Measurements from ENCODE around the gene KAZN. TPM values are rescaled to one million over a fixed set of nuclear protein-coding genes. Genes with fewer than 3 reads are reported as not detected.

Gene KAZN
- total RNA-seq, 2 experiments from 2014 or later, result 0.30 to 0.42 TPM

DNA sequence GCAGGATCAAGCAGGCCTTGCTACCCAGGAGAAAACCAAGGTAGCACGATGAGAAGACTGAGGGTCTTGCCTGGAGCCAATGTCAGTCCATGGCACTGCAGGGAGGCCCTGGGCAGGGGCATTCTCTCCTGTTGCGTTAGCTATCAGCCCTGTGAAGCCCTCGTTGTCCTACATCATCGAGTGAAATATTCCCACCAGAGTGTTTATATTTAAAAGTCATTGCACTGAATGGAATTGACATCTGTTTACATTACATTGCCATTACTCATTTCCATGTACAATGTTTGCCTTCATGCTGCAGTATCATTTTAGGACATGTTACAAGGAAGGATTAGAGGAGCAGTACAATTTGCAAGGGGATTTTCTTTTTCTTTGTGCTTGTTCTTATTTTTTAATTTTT, 243.9 kb downstream of the KAZN start:
- POLR2A ChIA-PET, result no interaction called here
- CTCF ChIA-PET, result no interaction called here

GRCh38 chr1:14842891-14843290, 244.4 kb downstream of the KAZN start:
- CTCF ChIA-PET, result no interaction called here
- POLR2A ChIA-PET, result no interaction called here

GRCh38 chr1:14843525-14843924, 245.0 kb downstream of the KAZN start:
- ChIA-PET CTCF (no interaction called here), POLR2A (no interaction called here)

GRCh38 chr1:14844356-14844755, 245.9 kb downstream of the KAZN start:
- POLR2A ChIA-PET, result no interaction called here
- CTCF ChIA-PET, result no interaction called here

DNA sequence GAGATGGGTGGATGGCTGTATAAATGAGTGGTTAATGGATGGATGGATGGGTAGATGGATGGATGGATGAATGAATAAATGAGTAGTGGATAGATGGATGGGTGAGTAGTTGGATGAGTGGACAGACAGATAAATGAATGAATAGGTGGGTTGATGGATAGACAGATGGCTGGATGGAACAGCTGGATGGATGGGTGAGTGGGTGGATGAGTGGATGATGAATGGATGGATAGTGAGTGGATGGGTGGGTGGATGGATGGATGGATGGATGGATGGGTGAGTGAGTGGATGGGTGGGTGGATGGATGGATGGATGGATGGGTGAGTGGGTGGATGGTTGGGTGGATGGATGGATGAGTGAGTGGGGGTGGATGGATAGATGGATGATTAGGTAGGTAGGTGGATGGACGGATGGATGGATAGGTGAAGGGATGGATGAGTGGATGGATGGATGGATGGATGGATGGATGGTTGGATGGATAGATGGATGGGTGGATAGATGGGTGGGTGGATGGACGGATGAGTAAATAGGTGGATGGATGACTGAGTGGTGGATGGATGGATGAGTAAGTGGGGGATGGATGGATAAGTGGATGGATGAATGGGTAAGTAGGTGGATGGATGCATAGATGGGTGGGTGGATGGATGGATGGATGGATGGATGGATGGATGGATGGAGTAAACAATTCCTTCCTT, 246.6 kb downstream of the KAZN start:
- ChIA-PET CTCF (no interaction called here), POLR2A (no interaction called here)

GRCh38 chr1:14845851-14846250, 247.4 kb downstream of the KAZN start:
- POLR2A ChIA-PET, result no interaction called here
- CTCF ChIA-PET, result no interaction called here

GRCh38 chr1:14846688-14847087, 248.2 kb downstream of the KAZN start:
- ChIA-PET CTCF (no interaction called here), POLR2A (no interaction called here)

GRCh38 chr1:14848203-14848602, 249.7 kb downstream of the KAZN start:
- POLR2A ChIA-PET, result no interaction called here
- CTCF ChIA-PET, result no interaction called here

DNA sequence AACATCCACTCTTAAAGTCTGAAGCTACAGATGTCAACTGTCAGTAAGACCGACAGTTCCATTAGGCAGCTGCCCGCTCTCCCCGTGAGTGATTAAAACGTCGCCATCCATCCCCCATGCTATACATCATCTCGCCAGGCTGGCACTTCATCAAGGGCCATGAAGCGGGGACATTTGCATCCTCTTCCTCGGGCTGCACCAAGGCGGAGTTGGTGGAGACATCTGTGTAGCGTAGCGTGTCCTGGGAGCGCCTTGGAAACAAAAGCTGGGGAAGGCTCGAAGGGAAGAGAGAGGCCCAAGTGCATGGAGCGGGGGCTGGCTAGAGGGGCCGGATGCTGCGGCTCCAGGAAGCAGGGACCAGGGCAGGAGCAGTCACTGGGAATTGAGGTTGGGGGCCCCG, 250.1 kb downstream of the KAZN start:
- ChIA-PET POLR2A (no interaction called here), CTCF (no interaction called here)

DNA sequence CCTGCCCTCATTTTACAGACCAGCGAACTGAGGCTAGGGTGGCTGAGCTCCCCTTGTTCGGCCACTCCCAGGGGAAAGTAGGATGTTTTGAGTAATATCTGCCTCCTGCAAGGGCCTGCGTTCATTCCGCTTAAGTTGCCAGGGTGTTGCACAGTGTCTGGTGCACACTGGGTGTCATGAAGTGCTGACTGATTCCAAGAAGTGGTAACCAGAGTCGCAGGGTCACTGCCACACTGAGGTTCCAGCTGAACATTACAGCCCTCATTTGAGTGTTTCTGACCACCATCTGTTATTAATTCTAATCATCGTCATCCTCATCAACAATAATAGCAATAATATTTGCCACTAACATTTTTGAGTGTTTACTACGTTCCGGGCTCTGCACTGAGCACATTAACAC, 250.6 kb downstream of the KAZN start:
- ChIA-PET CTCF (no interaction called here), POLR2A (no interaction called here)

DNA sequence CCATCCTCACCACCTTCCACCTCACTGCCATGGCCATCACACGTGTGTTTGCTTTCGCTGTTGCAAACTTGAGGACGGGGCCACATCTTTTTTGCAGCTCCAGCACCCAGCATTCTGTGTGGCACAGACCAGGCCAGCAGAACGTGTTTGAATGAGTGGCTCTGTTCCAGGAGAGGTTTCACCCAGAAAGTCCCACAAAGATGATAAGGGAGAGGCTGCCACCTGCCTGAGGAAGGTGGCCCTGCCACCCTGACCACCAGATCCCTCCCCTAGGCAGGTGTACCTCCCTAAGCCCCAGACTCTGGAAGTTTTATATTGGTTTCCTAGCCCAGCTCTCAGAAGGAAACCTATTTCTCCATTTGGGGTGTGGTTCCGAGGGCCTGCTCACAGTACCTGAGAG, 252.1 kb downstream of the KAZN start:
- ChIA-PET POLR2A (no interaction called here), CTCF (no interaction called here)

DNA sequence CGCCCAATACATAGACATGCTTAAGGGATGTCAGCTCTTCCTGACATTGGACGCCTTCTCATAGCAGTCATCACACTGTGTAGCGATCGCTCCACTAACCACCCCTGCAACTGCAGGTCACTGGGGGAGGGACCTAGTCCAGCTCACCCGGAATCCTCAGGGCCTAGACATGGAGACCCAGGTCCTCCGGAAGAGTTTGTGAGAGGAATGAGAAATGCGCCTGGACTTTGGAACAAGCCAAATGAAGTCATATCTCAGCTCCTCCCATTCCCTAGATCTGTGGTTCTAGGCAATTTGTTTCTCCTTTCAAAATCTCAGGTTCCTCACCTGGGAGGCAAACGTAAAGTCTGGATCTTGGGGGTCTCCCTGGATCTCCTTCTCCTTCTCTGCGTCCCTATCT, 253.3 kb downstream of the KAZN start:
- CTCF ChIA-PET, result no interaction called here
- POLR2A ChIA-PET, result no interaction called here

- POLR2A ChIA-PET, result no interaction called here
- CTCF ChIA-PET, result no interaction called here
Observed at GRCh38 chr1:14852291-14852690, 253.8 kb downstream of the KAZN start.

- ChIA-PET POLR2A (no interaction called here), CTCF (no interaction called here)
Observed at GRCh38 chr1:14853518-14853917, 255.0 kb downstream of the KAZN start.

GRCh38 chr1:14855268-14855667, 256.8 kb downstream of the KAZN start:
- ChIA-PET POLR2A (no interaction called here), CTCF (no interaction called here)

- POLR2A ChIA-PET, result no interaction called here
- CTCF ChIA-PET, result no interaction called here
Observed at GRCh38 chr1:14855801-14856200, 257.3 kb downstream of the KAZN start.

- POLR2A ChIA-PET, result no interaction called here
- CTCF ChIA-PET, result no interaction called here
Observed at GRCh38 chr1:14857436-14858195, 259.1 kb downstream of the KAZN start.

- CTCF ChIA-PET, result no interaction called here
- POLR2A ChIA-PET, result no interaction called here
Observed at GRCh38 chr1:14862114-14862771, 263.8 kb downstream of the KAZN start.

GRCh38 chr1:14865106-14865505, 266.6 kb downstream of the KAZN start:
- CTCF ChIA-PET, result no interaction called here
- POLR2A ChIA-PET, result no interaction called here

- POLR2A ChIA-PET, result no interaction called here
- CTCF ChIA-PET, result no interaction called here
Observed at GRCh38 chr1:14866911-14867612, 268.6 kb downstream of the KAZN start.

DNA sequence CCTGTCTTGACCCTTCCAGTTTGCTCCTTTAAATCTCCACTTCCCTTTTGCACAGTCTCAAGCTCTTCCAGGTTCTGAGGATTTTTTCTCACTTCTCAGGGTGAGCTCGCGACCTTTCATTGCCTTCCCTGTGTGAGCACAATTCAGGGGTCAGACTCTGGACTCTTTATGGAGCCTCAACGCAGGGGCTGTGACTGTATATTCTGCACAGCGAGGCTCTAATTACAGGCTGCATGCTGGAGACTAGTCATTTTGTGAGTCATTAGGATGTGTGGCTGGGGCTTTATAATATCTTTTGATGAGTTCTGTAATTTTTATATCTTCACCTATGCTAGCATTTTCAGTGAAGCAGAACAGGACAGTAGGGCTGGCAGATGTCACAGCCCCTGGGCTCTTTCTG, 270.7 kb downstream of the KAZN start:
- ChIA-PET POLR2A (no interaction called here), CTCF (no interaction called here)

Measured in activated CD8-positive, alpha-beta memory T cell treated with anti-CD3 and anti-CD28 coated beads for 36 hours (primary cell).